ENCODE measurements around the gene PHF3. TPM values are rescaled to one million over a fixed set of nuclear protein-coding genes. Genes with fewer than 3 reads are reported as not detected.

Gene PHF3
- total RNA-seq, 1 donor from 2014 or later: 33.4 TPM

DNA sequence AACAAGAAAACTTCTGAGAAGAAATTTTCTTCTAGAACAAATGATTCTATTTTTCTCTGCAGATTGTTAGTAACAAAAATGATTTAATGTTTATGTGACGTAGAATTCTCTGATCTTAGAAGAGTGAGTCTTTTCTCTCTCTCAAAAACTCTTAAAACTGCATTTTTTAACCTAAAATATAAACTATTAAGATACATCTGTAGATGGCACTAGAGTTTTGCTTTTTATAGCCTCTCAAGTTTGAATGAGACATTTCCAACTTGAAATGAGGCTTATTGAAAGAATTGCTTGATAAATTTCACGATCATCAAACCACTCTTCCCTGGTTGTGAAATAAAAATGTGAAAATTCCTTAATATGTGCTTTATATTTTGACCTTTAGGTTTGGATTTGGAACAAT lies 53.8 kb downstream of the PHF3 start:
- H3K27me3 Mint-ChIP-seq (ENCODE audit: low read depth, unreplicated experiment): no peaks in the 10 kb centered on the region
- no peaks in the 10 kb centered on the region for H3K4me1 Mint-ChIP-seq (ENCODE audit: low read depth, unreplicated experiment)
- H3K79me2 ChIP-seq (ENCODE audit: insufficient read depth, low read length): no peaks in the 10 kb centered on the region
- H3K36me3 Mint-ChIP-seq (ENCODE audit: low read depth, unreplicated experiment): no peaks in the 10 kb centered on the region
- no peak overlapping the region for H3K27ac Mint-ChIP-seq (ENCODE audit: unreplicated experiment)
- no peak overlapping the region for H3K4me3 ChIP-seq (ENCODE audit: insufficient read depth, low read depth, low read length)
- H3K9me3 Mint-ChIP-seq (ENCODE audit: unreplicated experiment): no peaks in the 10 kb centered on the region
- no peak overlapping the region for H3K27ac ChIP-seq (ENCODE audit: low read depth, low read length)
- H3K36me3 ChIP-seq (ENCODE audit: insufficient read depth, low read length): peaks cover 5% of the 10 kb centered on the region
- DNase-seq (ENCODE audit: low read depth) (no peak), FAIRE-seq (no peak)
- H3K9me3 ChIP-seq (ENCODE audit: insufficient read depth, low read depth, low read length): no peaks in the 10 kb centered on the region
- TF ChIP-seq EZH2 (IDR thresholded peaks at IDR 0.05; ENCODE audit: insufficient read depth, low read length): no peak
- TF ChIP-seq, protein P1, sequence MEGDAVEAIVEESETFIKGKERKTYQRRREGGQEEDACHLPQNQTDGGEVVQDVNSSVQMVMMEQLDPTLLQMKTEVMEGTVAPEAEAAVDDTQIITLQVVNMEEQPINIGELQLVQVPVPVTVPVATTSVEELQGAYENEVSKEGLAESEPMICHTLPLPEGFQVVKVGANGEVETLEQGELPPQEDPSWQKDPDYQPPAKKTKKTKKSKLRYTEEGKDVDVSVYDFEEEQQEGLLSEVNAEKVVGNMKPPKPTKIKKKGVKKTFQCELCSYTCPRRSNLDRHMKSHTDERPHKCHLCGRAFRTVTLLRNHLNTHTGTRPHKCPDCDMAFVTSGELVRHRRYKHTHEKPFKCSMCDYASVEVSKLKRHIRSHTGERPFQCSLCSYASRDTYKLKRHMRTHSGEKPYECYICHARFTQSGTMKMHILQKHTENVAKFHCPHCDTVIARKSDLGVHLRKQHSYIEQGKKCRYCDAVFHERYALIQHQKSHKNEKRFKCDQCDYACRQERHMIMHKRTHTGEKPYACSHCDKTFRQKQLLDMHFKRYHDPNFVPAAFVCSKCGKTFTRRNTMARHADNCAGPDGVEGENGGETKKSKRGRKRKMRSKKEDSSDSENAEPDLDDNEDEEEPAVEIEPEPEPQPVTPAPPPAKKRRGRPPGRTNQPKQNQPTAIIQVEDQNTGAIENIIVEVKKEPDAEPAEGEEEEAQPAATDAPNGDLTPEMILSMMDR (IDR thresholded peaks at IDR 0.05; ENCODE audit: insufficient read depth, low read depth, low read length): no peak
- no peaks in the 10 kb centered on the region for H3K4me1 ChIP-seq (ENCODE audit: insufficient read depth, low read length)
- H3K9ac ChIP-seq (ENCODE audit: low read length): no peak overlapping the region
- no peaks in the 10 kb centered on the region for H3K27me3 ChIP-seq (ENCODE audit: insufficient read depth, low read length)
- no peak overlapping the region for H3K4me3 Mint-ChIP-seq (ENCODE audit: unreplicated experiment)
- H2AFZ ChIP-seq (ENCODE audit: low read depth, low read length): no peak overlapping the region
- H4K20me1 ChIP-seq (ENCODE audit: insufficient read depth, low read length): peaks cover 5% of the 10 kb centered on the region
- H3K4me2 ChIP-seq (ENCODE audit: low read length): no peak overlapping the region

DNA sequence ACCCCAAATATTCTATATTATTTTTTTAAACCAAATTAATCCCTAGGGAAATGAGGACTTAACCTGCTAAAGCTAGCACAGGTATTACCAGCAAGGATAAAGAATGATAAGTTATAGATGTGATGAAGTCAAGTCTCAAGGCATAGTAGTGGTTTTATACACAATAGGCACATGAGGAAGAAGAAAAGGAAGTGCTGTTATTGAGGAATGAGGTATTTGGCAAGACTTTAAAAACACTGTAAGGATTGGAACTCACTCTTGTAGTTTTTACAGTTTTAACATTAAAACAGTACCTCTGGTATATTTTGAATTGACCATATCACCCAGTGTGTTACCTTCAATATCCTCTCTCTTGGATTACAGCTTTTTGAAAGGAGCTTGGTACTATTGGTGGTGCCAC lies 54.6 kb downstream of the PHF3 start:
- Histone ChIP-seq H3K27ac (ENCODE audit: low read depth, low read length) (no peak overlapping the region), H3K79me2 (ENCODE audit: insufficient read depth, low read length) (no peaks in the 10 kb centered on the region), H3K9ac (ENCODE audit: low read length) (no peak overlapping the region), H2AFZ (ENCODE audit: low read depth, low read length) (no peak overlapping the region), H4K20me1 (ENCODE audit: insufficient read depth, low read length) (peaks cover 5% of the 10 kb centered on the region), H3K27me3 (ENCODE audit: insufficient read depth, low read length) (no peaks in the 10 kb centered on the region), H3K9me3 (ENCODE audit: insufficient read depth, low read depth, low read length) (no peaks in the 10 kb centered on the region), H3K4me2 (ENCODE audit: low read length) (no peak overlapping the region), H3K4me1 (ENCODE audit: insufficient read depth, low read length) (no peaks in the 10 kb centered on the region), H3K36me3 (ENCODE audit: insufficient read depth, low read length) (no peaks in the 10 kb centered on the region), H3K4me3 (ENCODE audit: insufficient read depth, low read depth, low read length) (no peak overlapping the region)
- DNase-seq (ENCODE audit: low read depth) (no peak), FAIRE-seq (no peak)
- Mint-ChIP-seq H3K27me3 (ENCODE audit: low read depth, unreplicated experiment) (no peaks in the 10 kb centered on the region), H3K27ac (ENCODE audit: unreplicated experiment) (no peak overlapping the region), H3K4me1 (ENCODE audit: low read depth, unreplicated experiment) (no peaks in the 10 kb centered on the region), H3K4me3 (ENCODE audit: unreplicated experiment) (no peak overlapping the region), H3K9me3 (ENCODE audit: unreplicated experiment) (no peaks in the 10 kb centered on the region), H3K36me3 (ENCODE audit: low read depth, unreplicated experiment) (no peaks in the 10 kb centered on the region)
- no peak for TF ChIP-seq EZH2 (IDR thresholded peaks at IDR 0.05; ENCODE audit: insufficient read depth, low read length)

DNA sequence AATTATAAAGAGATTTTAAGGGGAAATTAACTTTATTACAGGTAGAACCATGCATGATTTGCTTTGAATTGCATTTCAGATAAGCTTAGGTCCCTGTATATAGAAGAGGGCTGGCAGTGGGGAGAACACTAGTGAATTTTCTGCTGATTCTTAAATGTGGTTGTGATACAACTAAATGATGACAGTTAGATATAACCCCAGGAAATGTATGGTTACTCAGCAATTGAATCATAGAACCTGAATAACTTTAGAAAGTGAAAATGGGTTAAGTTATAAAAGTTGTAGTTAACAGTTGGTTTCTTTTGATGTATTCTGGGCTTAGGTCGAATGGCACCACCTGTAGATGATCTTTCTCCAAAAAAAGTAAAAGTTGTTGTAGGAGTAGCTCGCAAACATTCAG lies 70.1 kb downstream of the PHF3 start:
- no peak for TF ChIP-seq EZH2 (IDR thresholded peaks at IDR 0.05; ENCODE audit: insufficient read depth, low read length)
- TF ChIP-seq, protein P1 (IDR thresholded peaks at IDR 0.05; ENCODE audit: insufficient read depth, low read depth, low read length): no peak
- Histone ChIP-seq H3K9ac (ENCODE audit: low read length) (no peak overlapping the region), H3K27me3 (ENCODE audit: insufficient read depth, low read length) (no peaks in the 10 kb centered on the region), H3K79me2 (ENCODE audit: insufficient read depth, low read length) (no peaks in the 10 kb centered on the region), H3K4me3 (ENCODE audit: insufficient read depth, low read depth, low read length) (no peak overlapping the region), H3K36me3 (ENCODE audit: insufficient read depth, low read length) (peaks cover 27% of the 10 kb centered on the region), H3K9me3 (ENCODE audit: insufficient read depth, low read depth, low read length) (no peaks in the 10 kb centered on the region), H2AFZ (ENCODE audit: low read depth, low read length) (no peak overlapping the region), H3K27ac (ENCODE audit: low read depth, low read length) (no peak overlapping the region), H3K4me1 (ENCODE audit: insufficient read depth, low read length) (no peaks in the 10 kb centered on the region), H3K4me2 (ENCODE audit: low read length) (no peak overlapping the region), H4K20me1 (ENCODE audit: insufficient read depth, low read length) (no peaks in the 10 kb centered on the region)
- FAIRE-seq: no peak
- DNase-seq (ENCODE audit: low read depth): no peak
- H3K27me3 Mint-ChIP-seq (ENCODE audit: low read depth, unreplicated experiment): no peaks in the 10 kb centered on the region
- H3K36me3 Mint-ChIP-seq (ENCODE audit: low read depth, unreplicated experiment): peaks cover 6% of the 10 kb centered on the region
- H3K4me3 Mint-ChIP-seq (ENCODE audit: unreplicated experiment): no peak overlapping the region
- H3K9me3 Mint-ChIP-seq (ENCODE audit: unreplicated experiment): no peaks in the 10 kb centered on the region
- H3K27ac Mint-ChIP-seq (ENCODE audit: unreplicated experiment): no peak overlapping the region
- no peaks in the 10 kb centered on the region for H3K4me1 Mint-ChIP-seq (ENCODE audit: low read depth, unreplicated experiment)

Data from astrocyte (in vitro differentiated cells and primary cell).